ENCODE measurements around the gene GALNT10. TPM values are rescaled to one million over a fixed set of nuclear protein-coding genes. Genes with fewer than 3 reads are reported as not detected.

Gene GALNT10
- total RNA-seq, 2 experiments from 2014 or later, result 12.9 to 15.2 TPM

- ChIA-PET POLR2A (no interaction called here), CTCF (interaction anchor here (1.5 kb wide), 1 partner anchor 297 kb away, joined by 4 read pairs; no protein-coding TSS in a partner anchor)
- H3K36me3 Mint-ChIP-seq (ENCODE audit: low read depth), result no peaks in the 10 kb centered on the region
- no peak overlapping the region for H3K27ac Mint-ChIP-seq
- DNase-seq (no peak), ATAC-seq (no peak)
- H3K4me1 Mint-ChIP-seq (ENCODE audit: low read depth), result no peaks in the 10 kb centered on the region
- TF ChIP-seq, protein P1, sequence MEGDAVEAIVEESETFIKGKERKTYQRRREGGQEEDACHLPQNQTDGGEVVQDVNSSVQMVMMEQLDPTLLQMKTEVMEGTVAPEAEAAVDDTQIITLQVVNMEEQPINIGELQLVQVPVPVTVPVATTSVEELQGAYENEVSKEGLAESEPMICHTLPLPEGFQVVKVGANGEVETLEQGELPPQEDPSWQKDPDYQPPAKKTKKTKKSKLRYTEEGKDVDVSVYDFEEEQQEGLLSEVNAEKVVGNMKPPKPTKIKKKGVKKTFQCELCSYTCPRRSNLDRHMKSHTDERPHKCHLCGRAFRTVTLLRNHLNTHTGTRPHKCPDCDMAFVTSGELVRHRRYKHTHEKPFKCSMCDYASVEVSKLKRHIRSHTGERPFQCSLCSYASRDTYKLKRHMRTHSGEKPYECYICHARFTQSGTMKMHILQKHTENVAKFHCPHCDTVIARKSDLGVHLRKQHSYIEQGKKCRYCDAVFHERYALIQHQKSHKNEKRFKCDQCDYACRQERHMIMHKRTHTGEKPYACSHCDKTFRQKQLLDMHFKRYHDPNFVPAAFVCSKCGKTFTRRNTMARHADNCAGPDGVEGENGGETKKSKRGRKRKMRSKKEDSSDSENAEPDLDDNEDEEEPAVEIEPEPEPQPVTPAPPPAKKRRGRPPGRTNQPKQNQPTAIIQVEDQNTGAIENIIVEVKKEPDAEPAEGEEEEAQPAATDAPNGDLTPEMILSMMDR (IDR thresholded peaks at IDR 0.05), result no peak
- no peaks in the 10 kb centered on the region for H3K9me3 Mint-ChIP-seq
- H3K4me3 Mint-ChIP-seq, result no peak overlapping the region
- intact Hi-C loops (cut with micrococcal nuclease), result no loop called here
- H3K27me3 Mint-ChIP-seq, result no peaks in the 10 kb centered on the region
These were observed 179.1 kb downstream of the GALNT10 start for GRCh38 chr5:154369682-154370081.

DNA sequence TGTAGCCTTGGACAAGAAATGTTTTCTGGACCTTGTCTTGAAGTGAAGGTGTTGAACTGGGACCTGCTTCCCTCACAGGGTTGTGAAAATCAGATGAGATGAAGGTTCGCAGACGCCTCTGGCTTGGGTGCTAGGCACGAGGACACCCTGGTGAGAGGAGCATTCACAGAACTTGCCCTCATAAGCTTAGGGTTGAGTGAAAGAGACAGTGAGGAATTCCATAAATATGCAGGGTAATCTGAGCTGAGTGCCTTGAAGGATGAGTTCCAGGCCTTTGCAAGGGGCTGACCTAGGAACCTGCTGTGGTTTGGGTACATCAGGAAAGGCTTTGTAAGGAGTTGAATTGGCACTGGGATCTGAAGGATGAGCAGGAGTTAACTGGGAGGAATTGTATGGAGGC lies 179.6 kb downstream of the GALNT10 start:
- intact Hi-C loops (cut with micrococcal nuclease), result no loop called here
- TF ChIP-seq, protein P1 (IDR thresholded peaks at IDR 0.05), result no peak
- H3K9me3 Mint-ChIP-seq, result no peaks in the 10 kb centered on the region
- DNase-seq (no peak), ATAC-seq (no peak)
- H3K36me3 Mint-ChIP-seq (ENCODE audit: low read depth), result no peaks in the 10 kb centered on the region
- H3K27ac Mint-ChIP-seq, result no peak overlapping the region
- CTCF ChIA-PET, result no interaction called here
- no peaks in the 10 kb centered on the region for H3K4me1 Mint-ChIP-seq (ENCODE audit: low read depth)
- POLR2A ChIA-PET, result no interaction called here
- no peak overlapping the region for H3K4me3 Mint-ChIP-seq
- H3K27me3 Mint-ChIP-seq, result no peaks in the 10 kb centered on the region

DNA sequence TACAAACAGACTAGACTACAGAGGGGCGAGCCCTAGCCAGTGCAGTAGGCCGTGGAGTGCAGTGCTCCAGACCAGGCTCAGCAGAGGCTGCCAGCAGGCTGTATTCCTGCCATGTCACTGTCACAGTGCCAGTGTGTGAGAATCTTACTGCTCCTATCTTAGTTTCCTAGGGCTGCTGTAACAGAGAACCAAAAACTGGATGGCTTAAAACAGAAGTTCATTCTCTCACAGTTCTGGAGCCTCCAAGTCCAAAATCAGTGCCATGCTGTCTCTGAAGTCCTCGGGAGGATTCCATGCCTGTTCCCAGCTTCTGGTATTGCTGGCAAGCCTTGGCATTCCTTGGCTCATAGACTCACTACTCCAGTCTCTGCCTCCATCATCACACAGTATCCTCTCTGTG lies 180.3 kb downstream of the GALNT10 start:
- no peak overlapping the region for H3K27ac Mint-ChIP-seq
- DNase-seq (no peak), ATAC-seq (no peak)
- H3K4me3 Mint-ChIP-seq, result no peak overlapping the region
- TF ChIP-seq, protein P1 (IDR thresholded peaks at IDR 0.05), result no peak
- H3K4me1 Mint-ChIP-seq (ENCODE audit: low read depth), result no peaks in the 10 kb centered on the region
- intact Hi-C loops (cut with micrococcal nuclease), result no loop called here
- ChIA-PET POLR2A (no interaction called here), CTCF (no interaction called here)
- H3K9me3 Mint-ChIP-seq, result no peaks in the 10 kb centered on the region
- no peaks in the 10 kb centered on the region for H3K27me3 Mint-ChIP-seq
- H3K36me3 Mint-ChIP-seq (ENCODE audit: low read depth), result no peaks in the 10 kb centered on the region

- Mint-ChIP-seq H3K4me3 (no peak overlapping the region), H3K27ac (no peak overlapping the region), H3K27me3 (no peaks in the 10 kb centered on the region), H3K9me3 (no peaks in the 10 kb centered on the region), H3K4me1 (ENCODE audit: low read depth) (no peaks in the 10 kb centered on the region), H3K36me3 (ENCODE audit: low read depth) (no peaks in the 10 kb centered on the region)
- TF ChIP-seq, protein P1 (IDR thresholded peaks at IDR 0.05), result no peak
- ATAC-seq (no peak), DNase-seq (no peak)
- CTCF ChIA-PET, result no interaction called here
- intact Hi-C loops (cut with micrococcal nuclease), result no loop called here
- POLR2A ChIA-PET, result no interaction called here
These were observed 181.2 kb downstream of the GALNT10 start for GRCh38 chr5:154371687-154372086.

GRCh38 chr5:154372661-154373060 lies 182.1 kb downstream of the GALNT10 start:
- POLR2A ChIA-PET, result no interaction called here
- no peak overlapping the region for H3K4me3 Mint-ChIP-seq
- DNase-seq (no peak), ATAC-seq (no peak)
- intact Hi-C loops (cut with micrococcal nuclease), result no loop called here
- peaks cover 2% of the 10 kb centered on the region for H3K36me3 Mint-ChIP-seq (ENCODE audit: low read depth)
- no peaks in the 10 kb centered on the region for H3K9me3 Mint-ChIP-seq
- no peaks in the 10 kb centered on the region for H3K4me1 Mint-ChIP-seq (ENCODE audit: low read depth)
- no peak overlapping the region for H3K27ac Mint-ChIP-seq
- CTCF ChIA-PET, result interaction anchor here (0.9 to 1.2 kb wide), 2 partner anchors 33 to 399 kb away, joined by 3 read pairs; no protein-coding TSS in a partner anchor
- TF ChIP-seq, protein P1 (IDR thresholded peaks at IDR 0.05), result no peak
- H3K27me3 Mint-ChIP-seq, result no peaks in the 10 kb centered on the region

Data from activated CD8-positive, alpha-beta T cell treated with anti-CD3 and anti-CD28 coated beads for 36 hours (primary cell).